Ovary (tissue), 3 donors: ENCODE measurements around the gene XXYLT1.

Experiments
- EP300 ChIP-seq: sonication (generic); formaldehyde crosslinking; IDR thresholded peaks from one replicate; pipeline ENCODE4 v1.6.1; 2017; ENCODE audit warnings: antibody characterized with exemption
- POLR2A ChIP-seq: fragments of 450-650 bp; IDR thresholded peaks from one replicate; pipeline ENCODE4 v1.6.1; 2017; ENCODE audit warnings: antibody characterized with exemption, mild to moderate bottlenecking, moderate library complexity
- TF ChIP-seq, protein P1 (sequence below), 3 donors: fragments of 450-650 bp in 2 of 3; fragments of 200-600 bp in 1 of 3; IDR thresholded peaks; one replicate each; pipeline versions ENCODE4 v1.5.1 to v1.8.0; 2016 to 2022; ENCODE audit warnings: antibody characterized with exemption in 3 of 3, mild to moderate bottlenecking in 1 of 3
- donor health status: DM: no; HTN: no; CAD: no.

DNA sequence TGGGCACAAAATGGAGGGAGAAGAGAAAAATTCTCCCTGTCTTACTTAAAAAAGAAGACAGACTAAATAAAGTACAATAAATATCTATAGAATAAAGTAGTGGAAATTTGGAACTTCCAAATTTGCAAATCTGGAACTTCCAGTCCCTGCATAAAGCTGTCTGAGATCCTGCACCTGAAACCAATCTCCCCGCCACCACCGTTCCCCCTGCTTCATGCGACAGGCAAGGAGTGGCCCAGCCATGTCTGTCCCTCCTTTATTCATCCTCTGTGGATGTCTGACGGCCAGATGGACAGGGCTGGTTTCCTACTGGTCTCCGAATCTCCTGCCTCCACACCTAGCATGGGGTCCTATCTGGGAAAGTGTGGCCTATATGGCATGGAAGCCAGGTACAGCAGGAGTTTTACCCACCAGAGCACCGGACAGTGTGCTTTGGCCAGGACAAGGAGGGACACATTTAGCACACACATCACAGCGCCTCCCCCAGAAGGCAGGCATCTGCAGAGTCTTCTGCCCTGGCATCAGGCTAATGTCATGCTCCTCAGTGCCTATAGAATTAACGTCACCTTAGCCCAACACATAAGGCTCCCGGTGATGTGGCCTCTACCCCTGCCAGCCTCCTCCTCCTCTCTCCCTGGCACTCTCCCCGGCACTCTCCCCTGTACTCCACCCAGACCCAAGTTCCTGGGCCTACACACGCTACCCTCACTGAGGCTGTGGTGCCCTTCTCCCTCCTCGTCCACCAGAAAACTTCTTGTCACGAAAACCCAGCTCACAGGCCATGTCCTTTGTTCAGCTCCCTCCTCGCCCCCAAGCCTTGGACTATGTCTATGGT is 170.8 kb downstream of the XXYLT1 start:
- TF ChIP-seq, protein P1, sequence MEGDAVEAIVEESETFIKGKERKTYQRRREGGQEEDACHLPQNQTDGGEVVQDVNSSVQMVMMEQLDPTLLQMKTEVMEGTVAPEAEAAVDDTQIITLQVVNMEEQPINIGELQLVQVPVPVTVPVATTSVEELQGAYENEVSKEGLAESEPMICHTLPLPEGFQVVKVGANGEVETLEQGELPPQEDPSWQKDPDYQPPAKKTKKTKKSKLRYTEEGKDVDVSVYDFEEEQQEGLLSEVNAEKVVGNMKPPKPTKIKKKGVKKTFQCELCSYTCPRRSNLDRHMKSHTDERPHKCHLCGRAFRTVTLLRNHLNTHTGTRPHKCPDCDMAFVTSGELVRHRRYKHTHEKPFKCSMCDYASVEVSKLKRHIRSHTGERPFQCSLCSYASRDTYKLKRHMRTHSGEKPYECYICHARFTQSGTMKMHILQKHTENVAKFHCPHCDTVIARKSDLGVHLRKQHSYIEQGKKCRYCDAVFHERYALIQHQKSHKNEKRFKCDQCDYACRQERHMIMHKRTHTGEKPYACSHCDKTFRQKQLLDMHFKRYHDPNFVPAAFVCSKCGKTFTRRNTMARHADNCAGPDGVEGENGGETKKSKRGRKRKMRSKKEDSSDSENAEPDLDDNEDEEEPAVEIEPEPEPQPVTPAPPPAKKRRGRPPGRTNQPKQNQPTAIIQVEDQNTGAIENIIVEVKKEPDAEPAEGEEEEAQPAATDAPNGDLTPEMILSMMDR (IDR thresholded peaks at IDR 0.05), result no peak
- no peak for TF ChIP-seq POLR2A
- TF ChIP-seq EP300, result no peak
